ENCODE results near the gene RNF225.

DNA sequence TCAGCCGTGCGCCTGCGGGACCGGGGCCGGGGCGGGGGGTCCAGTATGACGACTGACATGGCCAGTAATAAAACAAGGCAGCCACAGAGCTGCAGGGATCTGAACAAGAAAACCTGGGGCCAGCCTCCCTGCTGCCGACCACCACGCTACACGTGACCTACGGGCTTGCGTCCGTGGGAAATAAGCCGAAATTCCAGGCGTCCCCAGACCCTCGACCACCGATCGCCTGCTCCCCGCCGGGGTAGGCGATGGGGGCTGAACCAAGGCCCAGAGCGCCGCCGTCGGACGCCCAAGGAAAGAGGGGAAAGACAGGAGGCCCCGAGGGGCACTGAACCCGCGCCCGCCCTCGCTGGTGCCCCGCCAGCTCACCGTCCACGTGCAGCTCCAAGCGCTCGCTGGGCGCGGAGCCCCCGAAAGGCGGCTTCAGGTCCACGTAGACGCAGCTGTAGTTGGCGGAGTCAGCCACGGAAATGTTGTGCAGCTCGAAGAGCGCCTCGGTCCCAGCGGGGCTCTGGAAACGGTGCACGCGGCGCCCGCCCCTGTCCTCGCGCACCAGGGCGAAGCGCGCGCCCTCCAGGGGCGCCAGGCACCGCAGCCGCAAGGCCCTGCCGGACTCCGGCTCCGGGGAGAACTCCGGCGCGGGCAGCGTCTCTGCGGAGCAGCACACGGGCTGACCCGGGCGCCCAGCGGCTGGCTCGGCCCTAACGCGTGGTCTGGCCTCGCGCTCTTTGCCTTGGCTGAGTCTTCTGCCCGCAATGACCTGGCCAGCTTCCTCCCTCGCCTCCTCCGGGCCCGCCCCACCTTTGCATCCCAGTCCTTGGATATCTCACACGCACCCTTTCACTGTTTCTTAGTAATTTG is 45.2 kb upstream of the RNF225 start:
- TF ChIP-seq, protein P1, sequence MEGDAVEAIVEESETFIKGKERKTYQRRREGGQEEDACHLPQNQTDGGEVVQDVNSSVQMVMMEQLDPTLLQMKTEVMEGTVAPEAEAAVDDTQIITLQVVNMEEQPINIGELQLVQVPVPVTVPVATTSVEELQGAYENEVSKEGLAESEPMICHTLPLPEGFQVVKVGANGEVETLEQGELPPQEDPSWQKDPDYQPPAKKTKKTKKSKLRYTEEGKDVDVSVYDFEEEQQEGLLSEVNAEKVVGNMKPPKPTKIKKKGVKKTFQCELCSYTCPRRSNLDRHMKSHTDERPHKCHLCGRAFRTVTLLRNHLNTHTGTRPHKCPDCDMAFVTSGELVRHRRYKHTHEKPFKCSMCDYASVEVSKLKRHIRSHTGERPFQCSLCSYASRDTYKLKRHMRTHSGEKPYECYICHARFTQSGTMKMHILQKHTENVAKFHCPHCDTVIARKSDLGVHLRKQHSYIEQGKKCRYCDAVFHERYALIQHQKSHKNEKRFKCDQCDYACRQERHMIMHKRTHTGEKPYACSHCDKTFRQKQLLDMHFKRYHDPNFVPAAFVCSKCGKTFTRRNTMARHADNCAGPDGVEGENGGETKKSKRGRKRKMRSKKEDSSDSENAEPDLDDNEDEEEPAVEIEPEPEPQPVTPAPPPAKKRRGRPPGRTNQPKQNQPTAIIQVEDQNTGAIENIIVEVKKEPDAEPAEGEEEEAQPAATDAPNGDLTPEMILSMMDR (IDR thresholded peaks at IDR 0.05; ENCODE audit: low read depth, low read length, poor library complexity, severe bottlenecking): no peak
- TF ChIP-seq EZH2phosphoT487 (IDR thresholded peaks at IDR 0.05; ENCODE audit: borderline replicate concordance, low read length): no peak
